HG02970 (cell line): ENCODE data around the gene BMPER.

Experiments
- ATAC-seq: cut with Tn5 transposase; IDR thresholded peaks from one replicate; pipeline ENCODE4 v1.9.1; 2021; ENCODE audit warnings: mild to moderate bottlenecking, moderate library complexity, moderate number of reproducible peaks; ENCODE audit not compliant: unreplicated experiment, low FRiP score

BMPER gene

GRCh38 chr7:33961948-33962347 lies 56.6 kb downstream of the BMPER start:
- no peak for ATAC-seq

- ATAC-seq, result no peak
Observed at GRCh38 chr7:33964417-33965182, 59.3 kb downstream of the BMPER start.

- no peak for ATAC-seq
Observed at GRCh38 chr7:33965183-33965744, 59.9 kb downstream of the BMPER start.

- ATAC-seq, result no peak
Observed at GRCh38 chr7:33968591-33968990, 63.3 kb downstream of the BMPER start.

GRCh38 chr7:33970536-33970935 lies 65.2 kb downstream of the BMPER start:
- no peak for ATAC-seq

- ATAC-seq, result no peak
Observed at GRCh38 chr7:33971106-33971505, 65.8 kb downstream of the BMPER start.

GRCh38 chr7:33973231-33974015 lies 68.1 kb downstream of the BMPER start:
- ATAC-seq, result no peak

- ATAC-seq, result no peak
Observed at GRCh38 chr7:33979300-33979806, 74.0 kb downstream of the BMPER start.

- ATAC-seq, result no peak
Observed at GRCh38 chr7:33979807-33980355, 74.5 kb downstream of the BMPER start.

GRCh38 chr7:33981226-33981625 lies 75.9 kb downstream of the BMPER start:
- ATAC-seq, result no peak

GRCh38 chr7:33981671-33982424 lies 76.5 kb downstream of the BMPER start:
- no peak for ATAC-seq

GRCh38 chr7:33982425-33982786 lies 77.1 kb downstream of the BMPER start:
- ATAC-seq, result no peak

- no peak for ATAC-seq
Observed at GRCh38 chr7:33986451-33986850, 81.1 kb downstream of the BMPER start.

- no peak for ATAC-seq
Observed at GRCh38 chr7:33986951-33987947, 81.9 kb downstream of the BMPER start.

GRCh38 chr7:33996899-33997298 lies 91.6 kb downstream of the BMPER start:
- ATAC-seq, result no peak

- no peak for ATAC-seq
Observed at GRCh38 chr7:33998476-33998875, 93.1 kb downstream of the BMPER start.

- ATAC-seq, result no peak
Observed at GRCh38 chr7:34011017-34011695, 105.8 kb downstream of the BMPER start.

- no peak for ATAC-seq
Observed at GRCh38 chr7:34011696-34012095, 106.4 kb downstream of the BMPER start.

GRCh38 chr7:34013421-34013820 lies 108.1 kb downstream of the BMPER start:
- no peak for ATAC-seq
